ENCODE measurements around the gene SPATA6L. TPM values are rescaled to one million over a fixed set of nuclear protein-coding genes. Genes with fewer than 3 reads are reported as not detected.
"Not testable (repeated sequence)": the region's sequence is repeated elsewhere in the genome, so short reads cannot be mapped to it uniquely, and the experiment has no call there.

Gene SPATA6L
- polyA plus RNA-seq, 4 donors: 0.54 to 8.5 (median 5.2) TPM

DNA sequence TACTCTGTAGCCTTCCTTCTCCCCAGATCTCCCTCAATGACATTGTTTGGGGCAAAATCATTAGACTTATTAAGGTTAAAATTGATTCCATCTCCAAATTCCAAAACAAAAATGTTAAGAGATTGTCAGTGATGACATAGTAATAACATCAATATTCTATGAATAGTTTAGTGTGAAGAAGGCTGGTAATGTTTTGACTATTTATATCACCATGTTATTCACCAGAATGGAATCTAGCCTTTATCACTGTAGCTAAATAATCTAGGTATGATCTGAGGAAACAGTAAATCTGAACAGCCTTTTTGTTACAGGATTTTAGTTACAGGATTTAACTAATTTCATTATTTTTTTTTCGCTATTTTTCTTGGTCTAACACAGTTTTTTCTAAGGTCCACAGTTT lies 5.1 kb downstream of the SPATA6L start:
- H3K4me3 ChIP-seq (ENCODE audit: low read depth in 1 of 3, low read length in 3 of 3): no peak overlapping the region
- no peaks in the 10 kb centered on the region for H3K9me3 ChIP-seq (ENCODE audit: control insufficient read depth in 2 of 2, insufficient read depth in 1 of 2, low read depth in 1 of 2, low read length in 1 of 2)
- no peak overlapping the region for H3K27ac ChIP-seq (ENCODE audit: low read depth in 1 of 3, low read length in 2 of 3)
- DNase-seq (no peak), FAIRE-seq (no peak)
- 92 to 98% (median 97%) methylated on average over 1 of the region's 1 CpG for WGBS, 3 donors
- no peaks in the 10 kb centered on the region for H3K27me3 ChIP-seq (ENCODE audit: control insufficient read depth in 3 of 3, insufficient read depth in 3 of 3, low read length in 3 of 3)
- H3K36me3 ChIP-seq (ENCODE audit: control insufficient read depth in 3 of 3, insufficient read depth in 2 of 3, low read depth in 1 of 3, low read length in 3 of 3): peaks cover 0 to under 1% (median 0%) of the 10 kb centered on the region in 3 donors
- H3K4me1 ChIP-seq (ENCODE audit: control insufficient read depth in 3 of 3, insufficient read depth in 2 of 3, low read depth in 1 of 3, low read length in 2 of 3): peaks cover 3 to 26% (median 15%) of the 10 kb centered on the region in 3 donors

DNA sequence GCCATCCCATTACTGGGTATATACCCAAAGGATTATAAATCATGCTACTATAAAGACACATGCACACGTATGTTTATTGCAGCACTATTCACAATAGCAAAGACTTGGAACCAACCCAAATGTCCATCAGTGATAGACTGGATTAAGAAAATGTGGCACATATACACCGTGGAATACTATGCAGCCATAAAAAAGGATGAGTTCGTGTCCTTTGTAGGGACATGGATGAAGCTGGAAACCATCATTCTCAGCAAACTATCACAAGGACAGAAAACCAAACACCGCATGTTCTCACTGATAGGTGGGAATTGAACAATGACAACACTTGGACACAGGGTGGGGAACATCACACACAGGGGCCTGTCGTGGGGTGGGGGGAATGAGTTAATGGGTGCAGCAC lies 5.6 kb downstream of the SPATA6L start:
- 89 to 100% (median 96%) methylated on average over 4 of the region's 5 CpGs for WGBS, 3 donors
- not testable (repeated sequence) for H3K27me3 ChIP-seq (ENCODE audit: control insufficient read depth in 3 of 3, insufficient read depth in 3 of 3, low read length in 3 of 3); H3K4me3 ChIP-seq (ENCODE audit: low read depth in 1 of 3, low read length in 3 of 3); H3K27ac ChIP-seq (ENCODE audit: low read depth in 1 of 3, low read length in 2 of 3); DNase-seq; H3K9me3 ChIP-seq (ENCODE audit: control insufficient read depth in 2 of 2, insufficient read depth in 1 of 2, low read depth in 1 of 2, low read length in 1 of 2); H3K36me3 ChIP-seq (ENCODE audit: control insufficient read depth in 3 of 3, insufficient read depth in 2 of 3, low read depth in 1 of 3, low read length in 3 of 3); FAIRE-seq
- peaks cover 3 to 26% (median 12%) of the 10 kb centered on the region in 3 donors for H3K4me1 ChIP-seq (ENCODE audit: control insufficient read depth in 3 of 3, insufficient read depth in 2 of 3, low read depth in 1 of 3, low read length in 2 of 3)

DNA sequence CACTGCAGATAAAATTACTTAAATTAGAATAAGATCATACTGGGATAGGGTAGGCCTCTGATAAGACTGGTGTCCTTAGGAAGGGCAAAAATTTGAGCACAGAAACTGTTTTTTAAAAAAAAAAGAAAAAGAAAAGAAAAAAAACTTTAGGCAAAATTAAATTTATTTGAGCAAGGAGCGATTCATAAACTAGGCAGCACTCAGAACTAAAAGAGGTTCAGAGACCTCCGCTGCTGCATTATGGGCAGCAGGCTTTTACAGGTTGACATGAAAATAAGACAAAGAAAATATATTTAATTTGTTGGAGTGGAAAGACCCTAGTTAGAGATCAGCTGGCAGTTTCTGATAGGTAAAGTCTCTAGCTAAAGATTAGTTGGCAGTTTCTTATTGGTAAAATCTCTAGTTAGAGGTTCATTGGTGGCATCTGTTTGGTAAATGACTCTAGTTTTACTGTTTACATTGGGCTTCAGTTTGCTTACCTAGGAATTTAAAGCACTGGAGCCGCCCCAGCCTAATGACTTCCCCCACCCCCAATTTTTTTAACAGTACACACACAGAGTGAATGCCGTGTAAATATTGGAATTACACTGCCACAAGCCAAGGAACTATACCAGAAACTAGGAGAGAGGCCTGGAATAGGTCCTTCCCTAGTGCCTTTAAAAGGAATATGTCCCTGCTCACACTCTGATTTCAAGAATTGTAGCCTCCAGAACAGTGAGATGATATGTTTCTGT lies 8.7 kb downstream of the SPATA6L start:
- 70 to 81% (median 70%) methylated on average over 4 of the region's 4 CpGs for WGBS, 3 donors
- Histone ChIP-seq H3K27ac (ENCODE audit: low read depth in 1 of 3, low read length in 2 of 3) (no peak overlapping the region), H3K4me1 (ENCODE audit: control insufficient read depth in 3 of 3, insufficient read depth in 2 of 3, low read depth in 1 of 3, low read length in 2 of 3) (peaks cover 0 to 3% (median 2%) of the 10 kb centered on the region in 3 donors), H3K9me3 (ENCODE audit: control insufficient read depth in 2 of 2, insufficient read depth in 1 of 2, low read depth in 1 of 2, low read length in 1 of 2) (no peaks in the 10 kb centered on the region), H3K36me3 (ENCODE audit: control insufficient read depth in 3 of 3, insufficient read depth in 2 of 3, low read depth in 1 of 3, low read length in 3 of 3) (peaks cover 0 to 12% (median 0%) of the 10 kb centered on the region in 3 donors), H3K27me3 (ENCODE audit: control insufficient read depth in 3 of 3, insufficient read depth in 3 of 3, low read length in 3 of 3) (no peaks in the 10 kb centered on the region), H3K4me3 (ENCODE audit: low read depth in 1 of 3, low read length in 3 of 3) (no peak overlapping the region)
- FAIRE-seq (no peak), DNase-seq (peak in 1 of 2 donors; percentile 36)

DNA sequence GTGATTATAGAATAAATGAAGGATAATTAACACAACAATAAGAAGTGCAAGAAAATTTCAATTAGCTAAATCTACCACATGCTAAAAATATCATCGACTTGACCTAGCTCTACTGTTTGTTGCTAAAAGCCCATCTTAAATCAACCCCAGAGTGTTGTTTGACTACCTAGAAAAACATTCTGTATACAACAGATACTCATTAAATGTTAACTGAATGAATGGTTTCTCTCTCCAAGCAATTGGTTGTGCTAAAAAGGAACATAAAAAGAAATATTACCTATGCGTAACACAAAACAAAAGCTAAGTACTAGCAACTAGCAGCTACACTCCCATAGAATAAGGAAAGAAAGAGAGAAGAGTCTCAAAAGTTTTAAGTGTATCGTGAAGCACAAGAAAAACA lies 9.7 kb downstream of the SPATA6L start:
- no peak overlapping the region for H3K27ac ChIP-seq (ENCODE audit: low read depth in 1 of 3, low read length in 2 of 3)
- 59 to 94% (median 91%) methylated on average over 3 of the region's 3 CpGs for WGBS, 3 donors
- no peak for FAIRE-seq

DNA sequence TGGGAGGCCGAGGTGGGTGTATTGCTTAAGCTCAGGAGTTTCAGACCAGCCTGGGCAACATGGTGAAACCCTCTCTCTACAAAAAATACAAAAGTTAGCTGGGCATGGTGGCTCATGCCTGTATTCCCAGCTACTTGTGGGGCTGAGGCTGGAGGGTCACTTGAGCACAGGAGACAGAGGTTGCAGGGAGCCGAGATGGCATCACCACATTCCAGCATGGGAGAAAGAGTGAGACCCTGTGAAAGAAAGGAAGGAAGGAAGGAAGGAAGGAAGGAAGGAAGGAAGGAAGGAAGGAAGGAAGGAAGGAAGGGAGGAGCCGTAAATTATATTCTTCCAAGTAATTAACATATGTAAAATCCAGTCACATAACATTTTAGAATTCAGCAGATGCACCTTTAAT lies 10.1 kb downstream of the SPATA6L start:
- not testable (repeated sequence) for FAIRE-seq; H3K27me3 ChIP-seq (ENCODE audit: control insufficient read depth in 3 of 3, insufficient read depth in 3 of 3, low read length in 3 of 3); H3K4me1 ChIP-seq (ENCODE audit: control insufficient read depth in 3 of 3, insufficient read depth in 2 of 3, low read depth in 1 of 3, low read length in 2 of 3); H3K4me3 ChIP-seq (ENCODE audit: low read depth in 1 of 3, low read length in 3 of 3); H3K9me3 ChIP-seq (ENCODE audit: control insufficient read depth in 2 of 2, insufficient read depth in 1 of 2, low read depth in 1 of 2, low read length in 1 of 2); DNase-seq; H3K27ac ChIP-seq (ENCODE audit: low read depth in 1 of 3, low read length in 2 of 3)
- peaks cover 0 to 12% (median 0%) of the 10 kb centered on the region in 3 donors for H3K36me3 ChIP-seq (ENCODE audit: control insufficient read depth in 3 of 3, insufficient read depth in 2 of 3, low read depth in 1 of 3, low read length in 3 of 3)
- 82 to 90% (median 89%) methylated on average over 3 of the region's 3 CpGs for WGBS, 3 donors

More for the DNA sequence above, 9.7 kb downstream of the SPATA6L start:
- Histone ChIP-seq H3K4me1 (ENCODE audit: control insufficient read depth in 3 of 3, insufficient read depth in 2 of 3, low read depth in 1 of 3, low read length in 2 of 3) (no peaks in the 10 kb centered on the region), H3K27me3 (ENCODE audit: control insufficient read depth in 3 of 3, insufficient read depth in 3 of 3, low read length in 3 of 3) (no peaks in the 10 kb centered on the region), H3K9me3 (ENCODE audit: control insufficient read depth in 2 of 2, insufficient read depth in 1 of 2, low read depth in 1 of 2, low read length in 1 of 2) (no peaks in the 10 kb centered on the region), H3K36me3 (ENCODE audit: control insufficient read depth in 3 of 3, insufficient read depth in 2 of 3, low read depth in 1 of 3, low read length in 3 of 3) (peaks cover 0 to 12% (median 0%) of the 10 kb centered on the region in 3 donors), H3K4me3 (ENCODE audit: low read depth in 1 of 3, low read length in 3 of 3) (no peak overlapping the region)
- no peak for DNase-seq

DNA sequence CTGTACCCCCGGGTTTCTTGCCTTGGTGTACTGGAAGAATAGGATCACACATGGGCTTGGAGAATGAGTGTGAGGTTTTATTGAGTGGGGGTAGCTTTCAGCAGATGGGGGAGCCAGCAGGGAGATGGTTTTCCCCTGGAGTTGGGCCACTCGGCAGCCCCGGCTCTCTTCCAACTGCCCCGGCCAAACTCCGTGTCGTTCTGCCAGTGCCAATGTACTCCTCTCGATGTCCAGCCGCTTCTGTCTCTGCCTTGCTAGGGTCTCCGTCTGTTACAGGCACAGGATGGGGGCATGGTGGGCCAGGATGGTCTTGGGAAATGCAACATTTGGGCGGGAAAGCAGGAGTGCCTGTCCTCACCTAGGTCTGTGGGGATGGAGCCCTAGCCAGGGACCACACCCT lies 11.7 kb downstream of the SPATA6L start:
- Histone ChIP-seq H3K4me1 (ENCODE audit: control insufficient read depth in 3 of 3, insufficient read depth in 2 of 3, low read depth in 1 of 3, low read length in 2 of 3) (no peaks in the 10 kb centered on the region), H3K9me3 (ENCODE audit: control insufficient read depth in 2 of 2, insufficient read depth in 1 of 2, low read depth in 1 of 2, low read length in 1 of 2) (no peaks in the 10 kb centered on the region), H3K27me3 (ENCODE audit: control insufficient read depth in 3 of 3, insufficient read depth in 3 of 3, low read length in 3 of 3) (no peaks in the 10 kb centered on the region), H3K27ac (ENCODE audit: low read depth in 1 of 3, low read length in 2 of 3) (no peak overlapping the region), H3K4me3 (ENCODE audit: low read depth in 1 of 3, low read length in 3 of 3) (no peak overlapping the region), H3K36me3 (ENCODE audit: control insufficient read depth in 3 of 3, insufficient read depth in 2 of 3, low read depth in 1 of 3, low read length in 3 of 3) (peaks cover 0 to 12% (median 0%) of the 10 kb centered on the region in 3 donors)
- no peak for FAIRE-seq
- no peak for DNase-seq
- 83 to 97% (median 92%) methylated on average over 10 of the region's 10 CpGs for WGBS, 3 donors

DNA sequence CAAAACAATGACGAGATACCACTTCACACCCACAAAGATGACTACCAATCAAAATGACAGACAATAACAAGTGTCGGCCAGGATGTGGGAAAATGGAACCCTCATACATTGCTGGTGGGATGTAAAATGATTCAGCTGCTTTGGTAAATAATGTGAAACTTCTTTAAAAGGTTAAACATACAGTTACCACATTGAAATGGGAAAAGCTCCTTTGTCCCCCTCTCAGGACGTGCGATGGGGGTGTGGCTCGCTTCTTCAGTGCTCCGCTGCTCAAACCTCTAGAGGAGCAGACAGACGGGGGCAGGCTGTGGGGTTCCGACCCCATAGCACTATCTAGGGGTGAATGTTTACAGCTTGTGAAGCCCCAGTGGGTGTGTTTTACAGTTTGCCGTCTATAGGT lies 12.2 kb downstream of the SPATA6L start:
- 85 to 93% (median 85%) methylated on average over 9 of the region's 9 CpGs for WGBS, 3 donors
- no peak for FAIRE-seq

DNA sequence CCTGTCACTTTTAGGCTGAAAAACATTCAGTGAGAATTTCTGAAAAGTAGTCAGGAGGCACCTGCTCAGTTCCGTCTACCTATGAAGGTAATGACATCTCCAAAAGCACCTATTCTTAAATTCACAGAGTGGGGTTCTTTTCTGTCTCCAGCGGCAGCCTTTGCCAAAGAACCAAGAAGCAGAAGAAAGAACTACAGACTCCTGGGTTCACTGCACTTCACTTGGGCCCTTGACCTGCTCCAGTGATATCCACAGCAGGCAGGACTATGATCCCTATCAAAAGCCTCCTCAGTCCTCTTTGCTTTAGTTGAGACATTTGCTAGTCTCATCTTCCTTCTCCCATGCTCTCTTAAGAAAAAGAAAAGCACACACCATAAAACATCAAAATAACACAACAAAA lies 23.9 kb downstream of the SPATA6L start:
- H3K4me3 ChIP-seq (ENCODE audit: low read depth in 1 of 3, low read length in 3 of 3): no peak overlapping the region
- 90 to 97% (median 96%) methylated on average over 2 of the region's 2 CpGs for WGBS, 3 donors
- DNase-seq: no peak
- H3K27ac ChIP-seq (ENCODE audit: low read depth in 1 of 3, low read length in 2 of 3): no peak overlapping the region
- FAIRE-seq: no peak
- H3K27me3 ChIP-seq (ENCODE audit: control insufficient read depth in 3 of 3, insufficient read depth in 3 of 3, low read length in 3 of 3): no peaks in the 10 kb centered on the region
- no peaks in the 10 kb centered on the region for H3K4me1 ChIP-seq (ENCODE audit: control insufficient read depth in 3 of 3, insufficient read depth in 2 of 3, low read depth in 1 of 3, low read length in 2 of 3)
- H3K36me3 ChIP-seq (ENCODE audit: control insufficient read depth in 3 of 3, insufficient read depth in 2 of 3, low read depth in 1 of 3, low read length in 3 of 3): no peaks in the 10 kb centered on the region
- no peaks in the 10 kb centered on the region for H3K9me3 ChIP-seq (ENCODE audit: control insufficient read depth in 2 of 2, insufficient read depth in 1 of 2, low read depth in 1 of 2, low read length in 1 of 2)

More for the DNA sequence above, 12.2 kb downstream of the SPATA6L start:
- Histone ChIP-seq H3K27me3 (ENCODE audit: control insufficient read depth in 3 of 3, insufficient read depth in 3 of 3, low read length in 3 of 3) (no peaks in the 10 kb centered on the region), H3K27ac (ENCODE audit: low read depth in 1 of 3, low read length in 2 of 3) (no peak overlapping the region), H3K4me1 (ENCODE audit: control insufficient read depth in 3 of 3, insufficient read depth in 2 of 3, low read depth in 1 of 3, low read length in 2 of 3) (no peaks in the 10 kb centered on the region), H3K36me3 (ENCODE audit: control insufficient read depth in 3 of 3, insufficient read depth in 2 of 3, low read depth in 1 of 3, low read length in 3 of 3) (peaks cover 0 to 12% (median 0%) of the 10 kb centered on the region in 3 donors), H3K9me3 (ENCODE audit: control insufficient read depth in 2 of 2, insufficient read depth in 1 of 2, low read depth in 1 of 2, low read length in 1 of 2) (no peaks in the 10 kb centered on the region), H3K4me3 (ENCODE audit: low read depth in 1 of 3, low read length in 3 of 3) (no peak overlapping the region)
- no peak for DNase-seq

DNA sequence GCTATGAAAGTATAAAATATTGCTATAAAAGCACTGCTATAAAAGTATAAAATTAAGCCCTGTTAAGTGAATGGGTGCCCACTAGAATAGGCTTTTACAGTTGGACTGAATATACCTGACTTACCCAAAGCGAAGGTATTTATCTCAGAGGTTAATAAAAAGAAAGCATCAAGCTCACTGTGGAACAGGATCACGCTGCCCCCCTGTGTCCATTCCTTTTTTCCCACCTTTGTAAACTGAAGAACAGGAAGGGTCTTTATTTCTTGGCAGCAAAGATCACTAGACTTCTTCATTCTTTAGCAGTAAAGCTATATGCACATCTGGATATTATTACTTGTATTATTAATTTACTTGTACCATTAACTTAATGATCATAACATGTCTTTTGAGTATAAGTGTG lies 26.3 kb downstream of the SPATA6L start:
- no peaks in the 10 kb centered on the region for H3K4me1 ChIP-seq (ENCODE audit: control insufficient read depth in 3 of 3, insufficient read depth in 2 of 3, low read depth in 1 of 3, low read length in 2 of 3)
- H3K9me3 ChIP-seq (ENCODE audit: control insufficient read depth in 2 of 2, insufficient read depth in 1 of 2, low read depth in 1 of 2, low read length in 1 of 2): no peaks in the 10 kb centered on the region
- no peak overlapping the region for H3K4me3 ChIP-seq (ENCODE audit: low read depth in 1 of 3, low read length in 3 of 3)
- FAIRE-seq: no peak
- DNase-seq: peak; percentile 9 to 41
- no peaks in the 10 kb centered on the region for H3K36me3 ChIP-seq (ENCODE audit: control insufficient read depth in 3 of 3, insufficient read depth in 2 of 3, low read depth in 1 of 3, low read length in 3 of 3)
- H3K27me3 ChIP-seq (ENCODE audit: control insufficient read depth in 3 of 3, insufficient read depth in 3 of 3, low read length in 3 of 3): no peaks in the 10 kb centered on the region
- 71 to 83% (median 72%) methylated on average over 2 of the region's 2 CpGs for WGBS, 3 donors
- no peak overlapping the region for H3K27ac ChIP-seq (ENCODE audit: low read depth in 1 of 3, low read length in 2 of 3)

All from small intestine (tissue), 7 donors.